ENCODE measurements around the gene TWNK. TPM values are rescaled to one million over a fixed set of nuclear protein-coding genes. Genes with fewer than 3 reads are reported as not detected.
"Not testable (repeated sequence)": the region's sequence is repeated elsewhere in the genome, so short reads cannot be mapped to it uniquely, and the experiment has no call there.

The TWNK gene
- total and polyA plus RNA-seq, 10 of the 15 experiments (the other 5 are each of a cell fraction or from before 2014, with no cell fraction given): 13.6 to 32.8 (median 18.0) TPM

DNA sequence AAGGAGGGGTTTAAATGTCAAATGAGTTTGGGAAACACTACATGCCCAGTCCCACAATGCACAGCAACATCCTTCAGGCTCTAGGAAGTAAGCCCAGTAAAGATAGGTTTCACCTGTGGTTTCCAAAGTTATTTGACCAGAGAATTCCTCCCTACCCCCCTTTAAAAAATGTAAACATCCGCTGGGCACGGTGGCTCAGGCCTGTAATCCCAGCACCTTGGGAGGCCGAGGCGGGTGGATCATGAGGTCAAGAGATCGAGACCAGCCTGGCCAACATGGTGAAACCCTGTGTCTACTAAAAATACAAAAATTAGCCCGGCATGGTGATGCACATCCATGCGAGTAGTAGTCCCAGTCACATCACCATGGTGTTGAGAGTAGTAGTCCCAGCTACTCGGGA is 11.9 kb upstream of the TWNK start:
- ATAC-seq; BruUV-seq (replicated peaks); DNase-seq (ENCODE audit: low read depth, low spot score); RAD21 ChIA-PET (ENCODE audit: unreplicated experiment); H3K79me2 ChIP-seq (ENCODE audit: control insufficient read depth, insufficient read depth, low read length); H3K36me3 ChIP-seq (ENCODE audit: control insufficient read depth in 2 of 2, insufficient read depth in 2 of 2, low read length in 1 of 2); H3K27me3 ChIP-seq (replicated peaks in 1 of 2; ENCODE audit: control insufficient read depth in 2 of 2, insufficient read depth in 2 of 2, low read length in 1 of 2); intact Hi-C loops (cut with micrococcal nuclease; ENCODE audit: unreplicated experiment); H3K9ac ChIP-seq (ENCODE audit: control insufficient read depth, insufficient read depth, low read length); H3K4me3 ChIP-seq; H3K27ac ChIP-seq (ENCODE audit: control insufficient read depth, insufficient read depth); H3K9me3 ChIP-seq (replicated peaks; ENCODE audit: control insufficient read depth, insufficient read depth, low read length); H4K20me1 ChIP-seq (ENCODE audit: control insufficient read depth, insufficient read depth); H3K4me2 ChIP-seq (ENCODE audit: control insufficient read depth, insufficient read depth); SMC1A ChIA-PET (ENCODE audit: uncharacterized antibody, unreplicated experiment); POLR2A ChIA-PET; in situ Hi-C loops (cut with MboI); H2AFZ ChIP-seq (ENCODE audit: control insufficient read depth, low read depth, low read length); FAIRE-seq; H3K4me1 ChIP-seq (ENCODE audit: control insufficient read depth, insufficient read depth, low read length): not testable (repeated sequence)
- CTCF ChIA-PET: interaction anchor here (1.0 to 1.5 kb wide), 3 partner anchors 10 to 39 kb away, joined by 4 to 5 read pairs (median 5); no protein-coding TSS in a partner anchor
- WGBS (ENCODE audit: insufficient coverage, insufficient replicate concordance, low lambda C conversion rate, missing lambda C conversion rate): 54% methylated on average over 8 of the region's 8 CpGs

DNA sequence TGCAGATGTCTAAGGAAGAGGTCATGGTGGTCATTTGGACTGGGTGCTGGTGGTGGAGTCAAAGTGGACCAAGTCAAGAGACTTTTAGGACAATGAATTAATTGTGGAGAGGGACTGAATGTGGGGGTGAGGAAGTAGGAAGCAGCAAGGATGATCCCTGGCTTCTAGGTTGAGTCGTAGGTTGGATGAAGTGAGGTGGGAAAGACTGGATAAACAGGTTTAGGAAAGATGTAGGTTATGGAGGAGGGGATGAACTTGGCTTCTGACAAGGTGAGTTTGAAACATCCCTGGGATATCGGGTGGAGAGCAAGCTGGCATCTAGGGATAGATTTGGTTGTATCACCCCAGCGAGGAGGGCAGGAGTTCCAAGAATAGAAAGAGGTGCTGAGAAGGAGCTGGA is 10.4 kb upstream of the TWNK start:
- DNase-seq (ENCODE audit: low read depth, low spot score) (no peak), FAIRE-seq (no peak), ATAC-seq (no peak)
- intact Hi-C loops (cut with micrococcal nuclease; ENCODE audit: unreplicated experiment) (no loop called here), in situ Hi-C loops (cut with MboI) (no loop called here)
- RAD21 ChIA-PET (ENCODE audit: unreplicated experiment): no interaction called here
- Histone ChIP-seq H3K4me1 (ENCODE audit: control insufficient read depth, insufficient read depth, low read length) (no peaks in the 10 kb centered on the region), H3K4me2 (ENCODE audit: control insufficient read depth, insufficient read depth) (no peak overlapping the region), H4K20me1 (ENCODE audit: control insufficient read depth, insufficient read depth) (no peaks in the 10 kb centered on the region), H3K4me3 (no peak overlapping the region), H3K27me3 (replicated peaks in 1 of 2; ENCODE audit: control insufficient read depth in 2 of 2, insufficient read depth in 2 of 2, low read length in 1 of 2) (no peaks in the 10 kb centered on the region), H3K27ac (ENCODE audit: control insufficient read depth, insufficient read depth) (no peak overlapping the region), H3K36me3 (ENCODE audit: control insufficient read depth in 2 of 2, insufficient read depth in 2 of 2, low read length in 1 of 2) (peaks cover 0 to 3% of the 10 kb centered on the region in 2 experiments; a peak in 2 of 4 replicates), H3K9ac (ENCODE audit: control insufficient read depth, insufficient read depth, low read length) (no peak overlapping the region), H3K79me2 (ENCODE audit: control insufficient read depth, insufficient read depth, low read length) (no peaks in the 10 kb centered on the region), H3K9me3 (replicated peaks; ENCODE audit: control insufficient read depth, insufficient read depth, low read length) (no peaks in the 10 kb centered on the region), H2AFZ (ENCODE audit: control insufficient read depth, low read depth, low read length) (no peak overlapping the region)
- BruUV-seq (replicated peaks): no TSS peak
- SMC1A ChIA-PET (ENCODE audit: uncharacterized antibody, unreplicated experiment): no interaction called here
- TF ChIP-seq ZNF622 (IDR thresholded peaks at IDR 0.05) (no peak), NFYA (IDR thresholded peaks at IDR 0.05; ENCODE audit: borderline replicate concordance, low read depth, low read length) (no peak), ZSCAN29 (IDR thresholded peaks at IDR 0.05) (no peak), MYB (IDR thresholded peaks at IDR 0.05; ENCODE audit: borderline replicate concordance, low read depth, low read length) (no peak), CBX3 (IDR thresholded peaks at IDR 0.05; ENCODE audit: borderline replicate concordance, low read depth) (no peak)
- POLR2A ChIA-PET: no interaction called here
- CTCF ChIA-PET: no interaction called here
- WGBS (ENCODE audit: insufficient coverage, insufficient replicate concordance, low lambda C conversion rate, missing lambda C conversion rate): 47% methylated on average over 3 of the region's 3 CpGs
